GM12865 (cell line): Measurements from ENCODE around the gene BRPF1.

Experiments used
- DNase-seq: peaks from one replicate; pipeline ENCODE4 v3.0.0; 2010; ENCODE audit warnings: low read depth
- H3K4me3 ChIP-seq: 2 replicates; pipeline ENCODE4 v1.5.1; 2011; ENCODE audit warnings: mild to moderate bottlenecking, low read depth, low read length, control low read depth
- TF ChIP-seq, protein P1 (sequence below): IDR thresholded peaks from 2 replicates; pipeline ENCODE4 v1.5.1; 2011; ENCODE audit warnings: low read length, control low read depth, low read depth, inconsistent platforms; ENCODE audit not compliant: insufficient read depth; ENCODE audit errors: missing control alignments

BRPF1 gene

DNA sequence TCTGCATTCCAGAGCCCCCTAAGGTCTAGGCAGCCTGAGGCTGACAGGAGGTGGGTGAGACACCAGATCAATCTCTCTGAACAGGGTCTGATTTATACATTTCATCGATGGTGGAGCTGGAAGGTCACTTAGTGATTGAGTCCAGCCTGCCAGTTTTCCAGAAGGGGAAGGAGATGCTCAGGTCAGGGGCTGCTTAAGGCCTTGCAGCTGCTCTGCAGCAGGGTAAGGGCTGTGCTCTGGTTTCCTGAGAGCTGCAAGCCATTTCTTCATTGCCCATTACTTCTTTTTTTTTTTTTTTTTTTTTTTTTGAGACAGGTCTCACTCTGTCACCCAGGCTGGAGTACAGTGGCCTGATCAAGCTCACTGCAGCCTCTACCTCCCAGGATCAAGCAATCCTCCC lies 50.0 kb downstream of the BRPF1 start:
- DNase-seq: no peak
- H3K4me3 ChIP-seq: no peak overlapping the region
- TF ChIP-seq, protein P1, sequence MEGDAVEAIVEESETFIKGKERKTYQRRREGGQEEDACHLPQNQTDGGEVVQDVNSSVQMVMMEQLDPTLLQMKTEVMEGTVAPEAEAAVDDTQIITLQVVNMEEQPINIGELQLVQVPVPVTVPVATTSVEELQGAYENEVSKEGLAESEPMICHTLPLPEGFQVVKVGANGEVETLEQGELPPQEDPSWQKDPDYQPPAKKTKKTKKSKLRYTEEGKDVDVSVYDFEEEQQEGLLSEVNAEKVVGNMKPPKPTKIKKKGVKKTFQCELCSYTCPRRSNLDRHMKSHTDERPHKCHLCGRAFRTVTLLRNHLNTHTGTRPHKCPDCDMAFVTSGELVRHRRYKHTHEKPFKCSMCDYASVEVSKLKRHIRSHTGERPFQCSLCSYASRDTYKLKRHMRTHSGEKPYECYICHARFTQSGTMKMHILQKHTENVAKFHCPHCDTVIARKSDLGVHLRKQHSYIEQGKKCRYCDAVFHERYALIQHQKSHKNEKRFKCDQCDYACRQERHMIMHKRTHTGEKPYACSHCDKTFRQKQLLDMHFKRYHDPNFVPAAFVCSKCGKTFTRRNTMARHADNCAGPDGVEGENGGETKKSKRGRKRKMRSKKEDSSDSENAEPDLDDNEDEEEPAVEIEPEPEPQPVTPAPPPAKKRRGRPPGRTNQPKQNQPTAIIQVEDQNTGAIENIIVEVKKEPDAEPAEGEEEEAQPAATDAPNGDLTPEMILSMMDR: no peak

DNA sequence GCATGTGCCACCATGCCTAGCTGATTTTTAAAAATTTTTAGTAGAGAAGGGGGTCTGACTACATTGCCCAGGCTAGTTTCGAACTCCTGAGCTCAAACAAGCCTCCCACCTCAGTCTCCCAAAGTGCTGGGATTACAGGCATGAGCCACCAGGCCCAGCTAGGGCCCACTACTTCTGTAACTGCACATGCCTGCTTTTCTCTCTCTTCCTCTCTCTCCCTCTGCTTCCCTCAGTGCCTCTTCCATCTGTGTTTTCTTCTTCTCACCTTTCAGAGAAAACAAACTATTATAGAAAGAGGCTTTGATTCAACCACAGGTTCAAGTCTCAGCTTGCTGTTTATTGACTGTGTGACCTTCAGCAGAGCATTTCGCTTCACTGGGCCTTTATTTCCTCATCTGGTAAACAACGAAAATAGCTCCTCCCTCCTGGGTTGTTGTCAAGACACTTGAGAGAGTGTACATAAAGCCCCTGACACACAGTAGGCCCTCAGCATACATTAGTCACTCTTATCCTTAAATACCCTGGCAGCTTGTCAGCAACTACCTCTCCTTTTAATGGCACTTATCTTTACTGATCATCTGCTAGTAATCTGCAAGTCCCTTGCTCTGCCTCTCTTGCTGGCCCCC lies 50.6 kb downstream of the BRPF1 start:
- TF ChIP-seq, protein P1: no peak
- no peak for DNase-seq
- no peak overlapping the region for H3K4me3 ChIP-seq

DNA sequence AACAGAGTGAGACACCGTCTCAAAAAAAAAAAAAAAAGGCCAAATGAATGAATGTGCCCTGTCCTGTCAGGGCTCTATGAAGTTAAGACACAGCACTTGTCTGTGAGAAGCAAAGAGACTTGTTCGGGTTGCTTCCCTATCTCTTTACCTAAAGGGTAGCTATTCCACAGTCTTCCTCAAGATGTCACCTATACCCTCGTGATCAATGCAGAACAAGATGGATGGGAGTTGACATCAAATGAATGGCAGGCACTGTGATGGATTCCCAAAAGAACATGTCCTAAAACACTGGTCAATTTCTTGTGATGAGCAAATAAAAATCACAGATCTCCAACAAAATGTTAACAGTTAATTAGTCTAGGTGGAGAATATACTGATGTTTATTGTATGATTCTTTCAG lies 51.2 kb downstream of the BRPF1 start:
- H3K4me3 ChIP-seq: no peak overlapping the region
- TF ChIP-seq, protein P1: peak; percentile 14
- DNase-seq: no peak

DNA sequence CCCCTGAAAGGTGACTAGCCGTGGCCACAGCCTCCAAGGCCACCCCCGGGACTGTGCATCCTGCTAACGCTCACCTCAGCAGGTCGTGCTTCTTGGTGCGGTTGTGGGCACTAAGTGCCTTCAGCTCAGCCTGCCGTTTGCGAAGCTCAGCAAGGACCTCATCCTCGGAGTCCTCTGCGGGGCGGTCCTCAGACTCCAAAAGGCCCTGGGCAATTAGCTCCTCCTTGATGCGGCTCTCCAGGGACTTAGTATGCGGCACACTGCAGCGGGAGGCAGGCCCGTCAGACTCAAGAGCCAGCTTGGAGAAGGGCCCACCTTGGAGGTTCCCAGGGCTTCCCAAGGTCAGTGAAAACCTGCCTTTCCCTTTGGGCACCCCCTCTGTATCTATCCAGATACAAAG lies 52.4 kb downstream of the BRPF1 start:
- DNase-seq: no peak
- TF ChIP-seq, protein P1: no peak
- H3K4me3 ChIP-seq: no peak overlapping the region

DNA sequence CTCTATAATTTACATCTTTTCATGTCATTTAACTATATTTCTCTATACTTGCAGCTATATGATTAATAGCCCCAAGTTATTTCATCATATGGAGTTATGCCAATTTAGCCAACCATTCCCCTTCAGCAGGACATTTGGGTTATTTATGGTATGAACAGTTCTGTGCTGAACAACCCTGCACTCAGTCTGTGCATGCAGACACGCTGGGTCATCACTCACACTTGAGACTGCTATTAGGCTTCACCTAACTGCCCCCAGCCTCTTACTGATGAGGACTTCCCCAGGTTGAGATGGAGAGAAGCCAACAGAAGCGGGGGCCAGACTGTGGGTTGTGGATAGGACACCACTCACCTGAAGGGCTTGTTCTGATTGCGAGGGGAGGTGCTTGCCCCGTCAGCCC lies 53.4 kb downstream of the BRPF1 start:
- DNase-seq: no peak
- no peak overlapping the region for H3K4me3 ChIP-seq
- TF ChIP-seq, protein P1: no peak

DNA sequence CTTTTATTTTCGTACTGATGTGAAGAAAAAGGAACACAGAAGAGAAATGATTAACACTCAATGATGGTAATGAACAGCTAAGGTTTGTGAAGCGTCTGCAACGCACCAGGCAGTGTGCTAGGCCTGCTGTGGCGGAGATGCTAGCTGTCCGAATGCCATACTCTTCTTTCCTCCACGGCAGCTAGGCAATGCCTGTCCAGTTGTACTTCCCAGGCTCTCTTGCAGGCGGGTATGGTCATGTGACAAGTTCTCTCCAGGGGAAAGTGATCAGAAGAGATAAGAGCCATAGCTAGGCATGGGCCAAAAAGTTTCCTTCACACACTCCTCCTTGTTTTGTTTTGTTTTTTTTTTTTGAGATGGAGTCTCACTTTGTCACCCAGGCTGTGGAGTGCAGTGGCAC lies 54.1 kb downstream of the BRPF1 start:
- TF ChIP-seq, protein P1: no peak
- H3K4me3 ChIP-seq: no peak overlapping the region
- DNase-seq: no peak

DNA sequence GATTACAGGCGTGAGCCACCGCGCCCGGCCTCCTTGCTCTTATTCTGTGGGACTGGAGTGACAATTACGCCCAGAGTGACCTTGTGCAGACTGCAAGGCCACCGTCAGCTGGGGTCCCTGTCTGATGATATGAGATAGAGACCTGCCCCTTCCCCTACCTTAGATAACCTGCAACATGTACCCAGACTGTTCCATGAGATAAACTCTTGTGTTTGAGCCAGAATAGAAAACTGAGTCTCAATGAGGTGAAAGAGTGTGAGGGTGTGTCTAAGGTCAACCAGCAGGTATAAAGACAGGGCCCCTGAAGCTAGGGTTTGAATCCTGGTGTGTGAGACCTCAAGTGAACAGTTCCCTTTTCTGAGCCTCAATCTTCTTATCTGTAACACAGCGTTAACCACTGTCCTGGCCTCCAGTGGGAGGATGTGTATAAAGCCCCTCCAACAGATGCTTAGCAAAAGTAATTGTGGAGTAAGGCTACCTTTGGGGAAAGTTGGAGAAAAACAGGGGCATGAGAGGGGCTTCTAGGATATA lies 54.7 kb downstream of the BRPF1 start:
- TF ChIP-seq, protein P1: no peak
- H3K4me3 ChIP-seq: no peak overlapping the region
- no peak for DNase-seq
